ENCODE results near the gene CCN5.

Gene CCN5

DNA sequence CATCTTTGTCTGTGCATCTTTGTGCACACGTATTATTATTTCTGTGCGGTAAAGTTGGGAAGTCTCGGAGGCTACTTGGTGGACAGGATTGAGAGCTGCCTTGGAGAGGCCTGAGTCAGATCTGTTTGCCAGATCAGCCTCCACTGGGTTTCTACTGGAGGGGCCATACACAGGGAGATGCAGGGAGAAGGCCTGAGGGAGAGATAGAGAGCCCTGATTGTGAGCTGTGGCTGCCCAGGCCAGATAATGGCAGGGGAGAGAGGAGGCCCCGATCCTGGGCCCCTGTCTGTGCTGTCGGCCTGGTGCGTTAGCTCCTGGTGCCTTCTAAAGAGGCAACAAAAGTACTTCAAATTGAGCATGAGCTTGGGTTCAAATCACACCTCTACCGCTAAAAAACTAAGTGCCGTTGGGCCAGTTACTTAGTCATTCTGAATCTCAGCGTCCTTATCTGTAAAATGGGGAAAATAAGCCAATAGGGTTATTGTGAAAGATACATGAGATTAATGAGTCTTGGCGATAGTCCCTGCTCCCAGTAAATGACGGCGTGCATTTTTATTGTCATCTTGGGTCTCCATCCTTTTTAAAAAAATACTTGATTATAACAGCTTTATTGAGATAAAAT is 36.1 kb upstream of the CCN5 start:
- no peaks in the 10 kb centered on the region for H3K9me3 ChIP-seq (ENCODE audit: control extremely low read depth in 1 of 5, control insufficient read depth in 4 of 5, insufficient read depth in 2 of 5, low read depth in 1 of 5, low read length in 4 of 5)
- H3K4me1 ChIP-seq (ENCODE audit: control extremely low read depth in 1 of 4, control insufficient read depth in 4 of 4, insufficient read depth in 4 of 4, low read length in 3 of 4), result peaks cover 0 to 10% (median 5%) of the 10 kb centered on the region in 4 experiments
- DNase-seq, result no peak
- ChIA-PET CTCF (interaction anchor here (8.5 kb wide), 1 partner anchor 13 kb away, joined by 90 read pairs; no protein-coding TSS in a partner anchor), POLR2A (no interaction called here)
- whole genome bisulfite sequencing (ENCODE audit: insufficient coverage), result 97% methylated on average over 7 of the region's 12 CpGs
- no peaks in the 10 kb centered on the region for H3K27me3 ChIP-seq (replicated peaks in 2 of 5; ENCODE audit: control insufficient read depth in 4 of 5, insufficient read depth in 5 of 5, low read length in 4 of 5)
- peak overlapping the region in 1 of 2 experiments; percentile 34 for H3K27ac ChIP-seq (ENCODE audit: insufficient read depth in 1 of 2, low read depth in 1 of 2, low read length in 2 of 2, poor library complexity in 1 of 2, severe bottlenecking in 2 of 2)
- no peak overlapping the region for H3K4me3 ChIP-seq (ENCODE audit: control insufficient read depth in 1 of 7, extremely low read depth in 1 of 7, insufficient read depth in 4 of 7, low read depth in 2 of 7, low read length in 6 of 7)
- no peaks in the 10 kb centered on the region for H3K36me3 ChIP-seq (ENCODE audit: control insufficient read depth in 4 of 4, insufficient read depth in 4 of 4, low read length in 3 of 4)

DNA sequence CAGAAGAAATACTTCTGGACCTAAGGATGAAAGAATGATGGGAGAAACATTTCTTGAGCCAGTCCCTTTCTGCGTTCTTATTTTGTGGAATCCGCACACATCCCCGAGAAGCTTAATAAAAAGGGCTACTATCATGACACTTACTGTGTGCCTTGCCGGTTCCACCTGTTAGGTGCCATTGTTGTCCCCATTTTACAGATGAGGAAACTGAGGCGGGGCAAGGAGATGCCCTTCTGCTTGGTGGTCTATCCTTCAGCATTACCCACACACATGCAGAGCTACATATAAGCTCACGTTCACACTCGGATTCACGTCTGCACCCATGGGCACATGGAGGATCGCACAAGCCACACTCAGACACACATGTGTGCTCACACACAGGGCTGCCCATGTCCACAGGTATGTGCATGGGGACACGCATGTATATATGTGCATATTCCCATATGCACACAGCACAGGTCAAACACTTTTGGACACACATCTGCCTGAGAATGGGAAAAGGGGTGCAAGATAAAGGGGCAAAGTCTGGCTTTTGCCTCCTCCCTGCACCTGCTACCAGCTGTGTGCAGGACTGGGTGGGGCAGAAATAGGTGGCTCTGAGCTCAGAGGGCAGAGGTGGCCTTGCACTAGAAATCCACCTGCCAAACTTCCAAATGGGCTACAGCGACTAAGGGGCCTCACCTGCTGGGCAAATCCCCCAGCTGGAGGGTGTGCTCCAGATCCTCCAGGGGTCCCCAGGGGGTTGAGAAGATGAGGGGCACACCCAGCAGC is 33.2 kb upstream of the CCN5 start:
- Histone ChIP-seq H3K36me3 (ENCODE audit: control insufficient read depth in 4 of 4, insufficient read depth in 4 of 4, low read length in 3 of 4) (no peaks in the 10 kb centered on the region), H3K4me3 (ENCODE audit: control insufficient read depth in 1 of 7, extremely low read depth in 1 of 7, insufficient read depth in 4 of 7, low read depth in 2 of 7, low read length in 6 of 7) (no peak overlapping the region), H3K27ac (ENCODE audit: insufficient read depth in 1 of 2, low read depth in 1 of 2, low read length in 2 of 2, poor library complexity in 1 of 2, severe bottlenecking in 2 of 2) (no peak overlapping the region), H3K9me3 (ENCODE audit: control extremely low read depth in 1 of 5, control insufficient read depth in 4 of 5, insufficient read depth in 2 of 5, low read depth in 1 of 5, low read length in 4 of 5) (peaks cover 0 to under 1% (median 0%) of the 10 kb centered on the region in 5 experiments), H3K4me1 (ENCODE audit: control extremely low read depth in 1 of 4, control insufficient read depth in 4 of 4, insufficient read depth in 4 of 4, low read length in 3 of 4) (peaks cover 0 to 17% (median 12%) of the 10 kb centered on the region in 4 experiments), H3K27me3 (replicated peaks in 2 of 5; ENCODE audit: control insufficient read depth in 4 of 5, insufficient read depth in 5 of 5, low read length in 4 of 5) (no peaks in the 10 kb centered on the region)
- ChIA-PET POLR2A (no interaction called here), CTCF (interaction anchor here (0.6 to 8.5 kb wide), 24 partner anchors 8 to 185 kb away, joined by 3 to 130 read pairs (median 12); no protein-coding TSS in a partner anchor)
- DNase-seq, result no peak
- WGBS (ENCODE audit: insufficient coverage), result 94% methylated on average over 11 of the region's 11 CpGs

GRCh38 chr20:44683263-44684046 is 31.7 kb upstream of the CCN5 start:
- H3K36me3 ChIP-seq (ENCODE audit: control insufficient read depth in 4 of 4, insufficient read depth in 4 of 4, low read length in 3 of 4), result no peaks in the 10 kb centered on the region
- WGBS (ENCODE audit: insufficient coverage), result 40% methylated on average over 10 of the region's 10 CpGs
- CTCF ChIA-PET, result interaction anchor here (0.7 to 8.5 kb wide), 40 partner anchors 9 to 467 kb away, joined by 3 to 130 read pairs (median 5); partner anchors contain the start of gene CCN5
- H3K9me3 ChIP-seq (ENCODE audit: control extremely low read depth in 1 of 5, control insufficient read depth in 4 of 5, insufficient read depth in 2 of 5, low read depth in 1 of 5, low read length in 4 of 5), result peaks cover 0 to 3% (median 0%) of the 10 kb centered on the region in 5 experiments
- H3K27me3 ChIP-seq (replicated peaks in 2 of 5; ENCODE audit: control insufficient read depth in 4 of 5, insufficient read depth in 5 of 5, low read length in 4 of 5), result no peaks in the 10 kb centered on the region
- POLR2A ChIA-PET, result interaction anchor here (0.8 to 1.4 kb wide), 2 partner anchors 26 to 68 kb away, joined by 3 to 4 read pairs; no protein-coding TSS in a partner anchor
- no peak overlapping the region for H3K27ac ChIP-seq (ENCODE audit: insufficient read depth in 1 of 2, low read depth in 1 of 2, low read length in 2 of 2, poor library complexity in 1 of 2, severe bottlenecking in 2 of 2)
- H3K4me3 ChIP-seq (ENCODE audit: control insufficient read depth in 1 of 7, extremely low read depth in 1 of 7, insufficient read depth in 4 of 7, low read depth in 2 of 7, low read length in 6 of 7), result no peak overlapping the region
- peak; percentile 39 to 81 (median 75) for DNase-seq
- peaks cover 0 to 17% (median 12%) of the 10 kb centered on the region in 4 experiments for H3K4me1 ChIP-seq (ENCODE audit: control extremely low read depth in 1 of 4, control insufficient read depth in 4 of 4, insufficient read depth in 4 of 4, low read length in 3 of 4)

- CTCF ChIA-PET, result interaction anchor here (0.8 to 8.5 kb wide), 32 partner anchors 9 to 469 kb away, joined by 3 to 130 read pairs (median 10); partner anchors contain the start of gene CCN5
- Histone ChIP-seq H3K27me3 (replicated peaks in 2 of 5; ENCODE audit: control insufficient read depth in 4 of 5, insufficient read depth in 5 of 5, low read length in 4 of 5) (no peaks in the 10 kb centered on the region), H3K4me3 (ENCODE audit: control insufficient read depth in 1 of 7, extremely low read depth in 1 of 7, insufficient read depth in 4 of 7, low read depth in 2 of 7, low read length in 6 of 7) (no peak overlapping the region), H3K9me3 (ENCODE audit: control extremely low read depth in 1 of 5, control insufficient read depth in 4 of 5, insufficient read depth in 2 of 5, low read depth in 1 of 5, low read length in 4 of 5) (peaks cover 0 to 3% (median 0%) of the 10 kb centered on the region in 5 experiments), H3K4me1 (ENCODE audit: control extremely low read depth in 1 of 4, control insufficient read depth in 4 of 4, insufficient read depth in 4 of 4, low read length in 3 of 4) (peaks cover 0 to 17% (median 12%) of the 10 kb centered on the region in 4 experiments), H3K27ac (ENCODE audit: insufficient read depth in 1 of 2, low read depth in 1 of 2, low read length in 2 of 2, poor library complexity in 1 of 2, severe bottlenecking in 2 of 2) (no peak overlapping the region), H3K36me3 (ENCODE audit: control insufficient read depth in 4 of 4, insufficient read depth in 4 of 4, low read length in 3 of 4) (no peaks in the 10 kb centered on the region)
- no peak for DNase-seq
- WGBS (ENCODE audit: insufficient coverage), result 75% methylated on average over 2 of the region's 6 CpGs
- POLR2A ChIA-PET, result interaction anchor here (0.6 to 0.8 kb wide), 2 partner anchors 25 to 186 kb away, joined by 3 read pairs; no protein-coding TSS in a partner anchor
Observed at GRCh38 chr20:44684047-44684967, 30.9 kb upstream of the CCN5 start.

DNA sequence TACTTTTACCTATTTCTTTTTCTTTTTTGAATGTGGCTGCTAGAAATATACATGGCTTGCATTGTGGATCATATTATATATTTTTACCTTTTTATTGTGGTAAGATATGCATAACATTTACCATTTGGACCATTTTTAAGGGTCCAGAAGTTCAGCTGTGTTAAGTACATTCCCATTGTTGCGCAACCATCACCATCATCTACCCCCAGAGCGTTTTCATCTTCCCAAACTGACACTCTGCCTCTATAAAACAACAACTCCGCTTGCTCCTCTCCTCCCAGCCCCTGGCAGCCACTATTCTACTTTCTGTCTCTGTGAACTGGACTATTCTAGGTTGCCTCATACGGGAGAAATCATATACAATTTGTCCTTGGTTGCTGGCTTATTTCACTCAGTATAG is 28.2 kb upstream of the CCN5 start:
- Histone ChIP-seq H3K4me3 (ENCODE audit: control insufficient read depth in 1 of 7, extremely low read depth in 1 of 7, insufficient read depth in 4 of 7, low read depth in 2 of 7, low read length in 6 of 7) (no peak overlapping the region), H3K27ac (ENCODE audit: insufficient read depth in 1 of 2, low read depth in 1 of 2, low read length in 2 of 2, poor library complexity in 1 of 2, severe bottlenecking in 2 of 2) (no peak overlapping the region), H3K27me3 (replicated peaks in 2 of 5; ENCODE audit: control insufficient read depth in 4 of 5, insufficient read depth in 5 of 5, low read length in 4 of 5) (no peaks in the 10 kb centered on the region), H3K4me1 (ENCODE audit: control extremely low read depth in 1 of 4, control insufficient read depth in 4 of 4, insufficient read depth in 4 of 4, low read length in 3 of 4) (peaks cover 0 to 17% (median 12%) of the 10 kb centered on the region in 4 experiments), H3K9me3 (ENCODE audit: control extremely low read depth in 1 of 5, control insufficient read depth in 4 of 5, insufficient read depth in 2 of 5, low read depth in 1 of 5, low read length in 4 of 5) (peaks cover 0 to 3% (median 0%) of the 10 kb centered on the region in 5 experiments), H3K36me3 (ENCODE audit: control insufficient read depth in 4 of 4, insufficient read depth in 4 of 4, low read length in 3 of 4) (no peaks in the 10 kb centered on the region)
- POLR2A ChIA-PET, result no interaction called here
- WGBS (ENCODE audit: insufficient coverage), result 98% methylated on average over 4 of the region's 4 CpGs
- no peak for DNase-seq
- CTCF ChIA-PET, result interaction anchor here (3.0 to 8.5 kb wide), 4 partner anchors 15 to 180 kb away, joined by 11 to 130 read pairs (median 52); no protein-coding TSS in a partner anchor

DNA sequence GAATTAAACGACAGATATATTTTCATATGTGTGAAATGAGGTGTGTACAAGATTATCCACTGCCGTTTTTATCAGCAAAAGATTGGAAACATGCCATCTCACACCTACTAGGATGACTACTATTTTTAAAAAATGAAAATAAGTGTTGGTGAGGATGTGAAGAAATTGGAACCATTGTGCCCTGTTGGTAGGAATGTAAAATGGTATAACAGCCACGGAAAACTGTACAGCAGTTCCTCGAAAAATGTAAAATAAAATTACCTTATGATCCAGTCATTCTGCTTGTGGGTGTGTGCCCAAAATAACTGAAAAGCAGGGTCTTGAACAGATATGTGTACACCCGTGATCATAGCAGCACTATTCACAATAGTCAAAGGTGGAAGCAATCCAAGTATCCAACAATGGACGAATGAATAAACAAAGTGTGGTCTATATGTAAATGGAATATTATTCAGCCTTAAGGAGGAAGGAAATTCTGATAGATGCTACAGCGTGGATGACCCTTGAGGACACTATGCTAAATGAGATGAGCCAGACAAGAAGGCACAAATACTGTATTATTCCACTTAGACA is 27.0 kb upstream of the CCN5 start:
- 100% methylated on average over 2 of the region's 7 CpGs for WGBS (ENCODE audit: insufficient coverage)
- CTCF ChIA-PET, result interaction anchor here (1.1 to 1.5 kb wide), 2 partner anchors 16 to 44 kb away, joined by 5 read pairs; no protein-coding TSS in a partner anchor
- POLR2A ChIA-PET, result no interaction called here

More for the DNA sequence above, 27.0 kb upstream of the CCN5 start:
- no peak for DNase-seq
- Histone ChIP-seq H3K4me3 (ENCODE audit: control insufficient read depth in 1 of 7, extremely low read depth in 1 of 7, insufficient read depth in 4 of 7, low read depth in 2 of 7, low read length in 6 of 7) (no peak overlapping the region), H3K4me1 (ENCODE audit: control extremely low read depth in 1 of 4, control insufficient read depth in 4 of 4, insufficient read depth in 4 of 4, low read length in 3 of 4) (peaks cover 0 to 16% (median 12%) of the 10 kb centered on the region in 4 experiments), H3K36me3 (ENCODE audit: control insufficient read depth in 4 of 4, insufficient read depth in 4 of 4, low read length in 3 of 4) (no peaks in the 10 kb centered on the region), H3K9me3 (ENCODE audit: control extremely low read depth in 1 of 5, control insufficient read depth in 4 of 5, insufficient read depth in 2 of 5, low read depth in 1 of 5, low read length in 4 of 5) (peaks cover 0 to 3% (median 0%) of the 10 kb centered on the region in 5 experiments), H3K27ac (ENCODE audit: insufficient read depth in 1 of 2, low read depth in 1 of 2, low read length in 2 of 2, poor library complexity in 1 of 2, severe bottlenecking in 2 of 2) (no peak overlapping the region), H3K27me3 (replicated peaks in 2 of 5; ENCODE audit: control insufficient read depth in 4 of 5, insufficient read depth in 5 of 5, low read length in 4 of 5) (no peaks in the 10 kb centered on the region)

Data from common myeloid progenitor, CD34-positive (primary cell).